GM18520 (cell line): ENCODE results near the gene DENND1C.

ENCODE experiments used
- ATAC-seq: cut with Tn5 transposase; IDR thresholded peaks from one replicate; pipeline ENCODE4 v1.9.1; 2021; ENCODE audit not compliant: unreplicated experiment

The DENND1C gene

GRCh38 chr19:6425732-6426620 lies 55.6 kb downstream of the DENND1C start:
- ATAC-seq = no peak

GRCh38 chr19:6424939-6425731 lies 56.5 kb downstream of the DENND1C start:
- peak; percentile 88 for ATAC-seq

GRCh38 chr19:6424195-6424938 lies 57.2 kb downstream of the DENND1C start, which contains the start of gene KHSRP:
Gene KHSRP (minus strand): TSS chr19:6424811. CDS start chr19:6424701, 110 bp downstream.
- ATAC-seq = no peak

GRCh38 chr19:6423499-6424194 lies 57.9 kb downstream of the DENND1C start:
- no peak for ATAC-seq

DNA sequence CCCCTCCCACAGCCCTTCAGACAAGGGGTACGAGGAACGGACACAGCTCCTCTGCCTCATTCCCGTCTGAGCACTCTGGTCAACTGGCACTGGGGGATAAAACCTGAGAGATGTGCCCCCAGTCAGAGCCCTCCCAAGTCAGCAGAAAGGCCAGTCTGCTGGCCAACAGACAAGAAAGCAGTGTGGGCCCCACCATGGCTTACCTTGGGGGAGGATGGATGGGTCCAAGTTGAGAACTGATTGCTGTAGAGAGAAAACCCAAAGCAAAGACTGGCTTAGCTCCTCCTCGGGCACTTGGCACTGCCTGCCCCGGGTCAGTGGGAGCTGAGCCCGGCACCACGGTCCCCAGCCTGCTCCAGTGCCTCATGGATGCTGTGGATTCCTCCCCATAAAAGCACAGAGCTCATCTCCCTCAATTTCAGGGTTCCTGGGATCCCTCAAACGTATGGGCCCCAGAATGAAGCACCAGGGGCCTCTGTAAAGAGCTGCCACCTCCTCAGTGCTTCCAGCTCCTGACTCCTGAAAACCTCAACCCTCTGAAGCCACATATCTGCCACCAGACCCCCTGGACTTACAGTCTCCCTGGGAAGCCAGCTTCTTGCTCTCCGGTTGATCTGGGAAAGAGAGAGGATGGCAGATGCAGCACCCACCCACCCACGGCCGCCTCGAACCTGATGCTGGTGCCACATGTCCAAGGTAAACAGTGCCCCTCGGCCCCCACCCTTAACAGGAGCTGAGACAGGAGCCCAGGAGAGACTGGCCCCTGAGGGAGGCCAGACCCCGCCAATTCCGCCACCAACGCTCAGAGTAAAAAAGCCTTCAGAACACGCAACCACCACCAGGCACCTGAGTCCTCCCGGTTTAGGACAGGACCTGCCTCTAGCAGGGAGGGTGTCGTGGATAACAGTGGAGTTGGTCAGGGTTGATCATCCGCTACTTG lies 60.2 kb downstream of the DENND1C start:
- no peak for ATAC-seq

GRCh38 chr19:6418562-6418932 lies 63.0 kb downstream of the DENND1C start:
- ATAC-seq = no peak

- no peak for ATAC-seq
Observed at GRCh38 chr19:6417713-6418561, 63.6 kb downstream of the DENND1C start.
